ENCODE measurements around the gene ADARB1. TPM values are rescaled to one million over a fixed set of nuclear protein-coding genes. Genes with fewer than 3 reads are reported as not detected.

ADARB1 gene
- total and polyA plus RNA-seq, 2 of the 4 experiments (the other 2 are of a cell fraction) = 39.8 to 47.3 TPM

- no peak overlapping the region for H4K5ac ChIP-seq (ENCODE audit: low read depth, low read length)
- TF ChIP-seq NFE2L2 (IDR thresholded peaks at IDR 0.05; ENCODE audit: low read depth, low read length) = no peak
- no peak for TF ChIP-seq RAD21 (IDR thresholded peaks at IDR 0.05; ENCODE audit: low read length)
- TF ChIP-seq RCOR1 (IDR thresholded peaks at IDR 0.05; ENCODE audit: insufficient replicate concordance, low read length) = no peak
- no peak for TF ChIP-seq BHLHE40 (IDR thresholded peaks at IDR 0.05; ENCODE audit: low read depth, low read length)
- no peak for TF ChIP-seq MAFK (IDR thresholded peaks at IDR 0.05; ENCODE audit: low read depth, low read length)
- no peak for TF ChIP-seq RFX5 (IDR thresholded peaks at IDR 0.05; ENCODE audit: low read depth, low read length)
- TF ChIP-seq, protein P1, sequence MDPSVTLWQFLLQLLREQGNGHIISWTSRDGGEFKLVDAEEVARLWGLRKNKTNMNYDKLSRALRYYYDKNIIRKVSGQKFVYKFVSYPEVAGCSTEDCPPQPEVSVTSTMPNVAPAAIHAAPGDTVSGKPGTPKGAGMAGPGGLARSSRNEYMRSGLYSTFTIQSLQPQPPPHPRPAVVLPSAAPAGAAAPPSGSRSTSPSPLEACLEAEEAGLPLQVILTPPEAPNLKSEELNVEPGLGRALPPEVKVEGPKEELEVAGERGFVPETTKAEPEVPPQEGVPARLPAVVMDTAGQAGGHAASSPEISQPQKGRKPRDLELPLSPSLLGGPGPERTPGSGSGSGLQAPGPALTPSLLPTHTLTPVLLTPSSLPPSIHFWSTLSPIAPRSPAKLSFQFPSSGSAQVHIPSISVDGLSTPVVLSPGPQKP (IDR thresholded peaks at IDR 0.05; ENCODE audit: borderline replicate concordance, low read depth, low read length) = no peak
- TF ChIP-seq USF2 (IDR thresholded peaks at IDR 0.05; ENCODE audit: low read depth, low read length) = no peak
- no peak for TF ChIP-seq MXI1 (IDR thresholded peaks at IDR 0.05; ENCODE audit: borderline replicate concordance, low read depth, low read length)
- no peak for TF ChIP-seq CHD1 (IDR thresholded peaks at IDR 0.05; ENCODE audit: low read depth, low read length)
- TF ChIP-seq, protein P2, sequence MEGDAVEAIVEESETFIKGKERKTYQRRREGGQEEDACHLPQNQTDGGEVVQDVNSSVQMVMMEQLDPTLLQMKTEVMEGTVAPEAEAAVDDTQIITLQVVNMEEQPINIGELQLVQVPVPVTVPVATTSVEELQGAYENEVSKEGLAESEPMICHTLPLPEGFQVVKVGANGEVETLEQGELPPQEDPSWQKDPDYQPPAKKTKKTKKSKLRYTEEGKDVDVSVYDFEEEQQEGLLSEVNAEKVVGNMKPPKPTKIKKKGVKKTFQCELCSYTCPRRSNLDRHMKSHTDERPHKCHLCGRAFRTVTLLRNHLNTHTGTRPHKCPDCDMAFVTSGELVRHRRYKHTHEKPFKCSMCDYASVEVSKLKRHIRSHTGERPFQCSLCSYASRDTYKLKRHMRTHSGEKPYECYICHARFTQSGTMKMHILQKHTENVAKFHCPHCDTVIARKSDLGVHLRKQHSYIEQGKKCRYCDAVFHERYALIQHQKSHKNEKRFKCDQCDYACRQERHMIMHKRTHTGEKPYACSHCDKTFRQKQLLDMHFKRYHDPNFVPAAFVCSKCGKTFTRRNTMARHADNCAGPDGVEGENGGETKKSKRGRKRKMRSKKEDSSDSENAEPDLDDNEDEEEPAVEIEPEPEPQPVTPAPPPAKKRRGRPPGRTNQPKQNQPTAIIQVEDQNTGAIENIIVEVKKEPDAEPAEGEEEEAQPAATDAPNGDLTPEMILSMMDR (conservative IDR thresholded peaks at IDR 0.05; ENCODE audit: low read depth, low read length) = no peak
- TF ChIP-seq FOS (IDR thresholded peaks at IDR 0.05; ENCODE audit: low read depth, low read length) = no peak
- no peak for TF ChIP-seq MAZ (IDR thresholded peaks at IDR 0.05; ENCODE audit: borderline replicate concordance, low read depth, low read length)
- TF ChIP-seq SMC3 (IDR thresholded peaks at IDR 0.05; ENCODE audit: low read depth, low read length) = no peak
- no peak for TF ChIP-seq POLR2A (IDR thresholded peaks at IDR 0.05; ENCODE audit: low read depth, low read length)
- TF ChIP-seq CEBPB (IDR thresholded peaks at IDR 0.05; ENCODE audit: low read depth, low read length) = no peak
- H2BK120ac ChIP-seq (ENCODE audit: low read depth, low read length) = no peak overlapping the region
- WGBS, 2 experiments (ENCODE audit: extremely low coverage in 2 of 2, insufficient read length in 1 of 2) = no CpG with 5 or more reads among the region's 6 CpGs
- no peak overlapping the region for H2AK9ac ChIP-seq (replicated peaks; ENCODE audit: low read depth, low read length, poor library complexity)
- ChIA-PET POLR2A (ENCODE audit: unreplicated experiment) (no interaction called here), CTCF (interaction anchor here (0.8 to 1.4 kb wide), 2 partner anchors 18 to 33 kb away, joined by 3 to 5 read pairs; no protein-coding TSS in a partner anchor)
- no TSS peak for BruUV-seq (replicated peaks)
- no peak overlapping the region for H3K56ac ChIP-seq (ENCODE audit: extremely low read depth, insufficient read depth, low read length)
- H3K27ac ChIP-seq (ENCODE audit: insufficient read depth, low read length) = no peak overlapping the region
- H3K4ac ChIP-seq (ENCODE audit: low read depth, low read length) = no peak overlapping the region
- H3K9me1 ChIP-seq (ENCODE audit: insufficient read depth, low read length) = peaks cover 20% of the 10 kb centered on the region
- no peak overlapping the region for H2BK15ac ChIP-seq (ENCODE audit: low read depth, low read length)
- no peak overlapping the region for H3K18ac ChIP-seq (ENCODE audit: low read depth, low read length)
- intact Hi-C loops (cut with micrococcal nuclease) (no loop called here), dilution Hi-C loops (cut with HindIII; ENCODE audit: low sequenced_read_pairs, unreplicated experiment) (no loop called here), in situ Hi-C loops (cut with MboI; ENCODE audit: low sequenced_read_pairs) (loop anchor here (25.0 kb wide), 1 partner anchor 309 kb away; the partner anchor contains the start of genes SUMO3 and UBE2G2)
- no peak overlapping the region for H3K4me2 ChIP-seq (ENCODE audit: low read depth, low read length)
- H4K91ac ChIP-seq (ENCODE audit: insufficient read depth, low read depth, low read length) = no peak overlapping the region
- H2AK5ac ChIP-seq (ENCODE audit: low read depth, low read length) = no peak overlapping the region
- no peak overlapping the region for H4K8ac ChIP-seq (ENCODE audit: low read depth in 2 of 2, low read length in 2 of 2)
- H3K27me3 ChIP-seq (ENCODE audit: control insufficient read depth, insufficient read depth, low read length) = no peaks in the 10 kb centered on the region
- H3K9ac ChIP-seq (ENCODE audit: low read depth, low read length) = no peak overlapping the region
- peaks cover 43% of the 10 kb centered on the region for H3K36me3 ChIP-seq (ENCODE audit: control insufficient read depth, insufficient read depth, low read length)
- no peak overlapping the region for H3K14ac ChIP-seq (replicated peaks; ENCODE audit: low read depth, low read length)
- ATAC-seq (ENCODE audit: low read depth) (no peak), DNase-seq (no peak)
- peaks cover 28 to 89% of the 10 kb centered on the region in 2 experiments for H3K79me1 ChIP-seq (ENCODE audit: low read depth in 1 of 2, low read length in 2 of 2)
- H2BK20ac ChIP-seq (ENCODE audit: low read depth, low read length) = no peak overlapping the region
- peaks cover 96% of the 10 kb centered on the region for H4K20me1 ChIP-seq (ENCODE audit: insufficient read depth, low read length)
- H3K9me3 ChIP-seq (ENCODE audit: control insufficient read depth, insufficient read depth, low read length) = no peaks in the 10 kb centered on the region
- no peak overlapping the region for H3K23ac ChIP-seq (ENCODE audit: low read depth, low read length)
- no peak overlapping the region for H3K4me3 ChIP-seq (ENCODE audit: insufficient read depth, low read depth, low read length)
- H3K4me1 ChIP-seq (ENCODE audit: control insufficient read depth, insufficient read depth, low read length) = peaks cover 7% of the 10 kb centered on the region
- H2AFZ ChIP-seq (replicated peaks; ENCODE audit: low read length, poor library complexity) = no peak overlapping the region
- no peak overlapping the region for H2BK5ac ChIP-seq (ENCODE audit: low read depth, low read length, poor library complexity, severe bottlenecking)
These were observed 46.6 kb downstream of the ADARB1 start for GRCh38 chr21:45120975-45121374.

All from IMR-90 (cell line).